Stimulated activated CD8-positive, alpha-beta memory T cell treated with anti-CD3 and anti-CD28 coated beads, Interleukin-12 subunit alpha, Interleukin-12 subunit beta, amount 100 ng/mL, for 24 hours (primary cell): Measurements from ENCODE around the gene KRT84.

Experiments
- DNase-seq: peaks from one replicate; pipeline ENCODE4 v3.0.0-alpha.2; 2020; ENCODE audit errors: extremely low read depth

Gene KRT84

GRCh38 chr12:52387859-52388258 lies 2.4 kb upstream of the KRT84 start:
- DNase-seq, result no peak

DNA sequence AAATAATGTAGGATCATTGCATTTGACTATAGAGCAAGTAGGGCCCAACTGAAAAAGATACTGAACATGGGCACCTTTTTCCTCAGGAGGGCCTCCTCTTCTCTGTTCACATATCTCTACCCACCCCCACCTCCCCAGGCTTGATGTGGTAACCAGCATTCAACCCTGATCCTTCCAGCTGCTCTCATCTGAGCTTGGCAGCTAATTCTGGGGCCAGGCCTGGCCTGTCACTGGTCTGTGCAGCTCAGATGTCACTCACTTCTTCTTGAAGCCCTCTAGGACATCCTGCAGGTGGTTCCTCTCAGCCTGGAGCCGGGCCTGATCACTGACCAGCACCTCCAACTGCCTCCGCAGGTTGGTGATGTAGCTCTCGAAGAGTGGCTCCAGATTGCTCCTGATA lies 2.1 kb downstream of the KRT84 start:
- no peak for DNase-seq

GRCh38 chr12:52382854-52383253 lies 2.6 kb downstream of the KRT84 start:
- DNase-seq, result no peak

GRCh38 chr12:52381206-52381605 lies 4.2 kb downstream of the KRT84 start:
- DNase-seq, result no peak

GRCh38 chr12:52380271-52380694 lies 5.2 kb downstream of the KRT84 start:
- no peak for DNase-seq

DNA sequence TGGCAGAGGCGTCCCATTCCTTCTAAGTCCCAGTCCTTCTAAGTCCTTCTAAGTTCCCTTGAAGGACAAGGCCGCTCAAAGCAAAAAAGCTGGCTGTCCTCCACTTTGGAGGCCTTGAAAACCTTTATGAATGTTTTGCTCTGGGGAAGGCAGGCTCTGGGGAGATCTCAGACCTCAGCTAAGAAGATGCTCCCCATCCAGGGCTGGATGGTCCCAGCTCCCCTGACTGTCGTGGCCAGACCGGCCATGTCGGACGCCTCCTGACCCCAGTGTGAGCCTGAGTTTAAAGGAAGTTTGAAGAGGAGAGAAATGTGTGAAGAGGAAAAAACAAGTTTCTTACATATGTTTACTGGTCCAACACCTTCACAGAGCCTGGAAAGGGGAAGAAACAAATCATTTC lies 5.9 kb downstream of the KRT84 start:
- DNase-seq, result no peak

DNA sequence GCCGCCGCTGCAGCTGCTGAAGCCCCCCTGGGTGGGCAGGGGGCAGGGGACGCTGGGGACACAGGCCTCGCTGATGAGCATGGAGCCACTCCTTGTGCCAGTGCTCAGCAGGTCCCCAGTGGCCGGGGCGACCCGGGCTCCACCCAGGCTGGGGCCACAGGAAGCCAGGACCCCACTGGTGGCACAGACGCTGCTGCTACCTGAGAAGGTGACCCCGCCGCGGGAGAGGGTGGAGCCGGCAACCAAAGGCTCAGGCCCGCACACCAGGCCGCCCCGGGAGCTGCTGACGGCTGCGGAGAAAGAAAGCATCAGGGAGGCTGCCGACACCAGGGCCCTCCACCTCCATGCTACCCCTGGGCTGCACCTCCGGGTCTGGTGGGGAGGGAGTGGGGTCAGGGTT lies 7.4 kb downstream of the KRT84 start:
- no peak for DNase-seq

- DNase-seq, result no peak
These were observed 8.2 kb downstream of the KRT84 start for GRCh38 chr12:52377266-52377665.

DNA sequence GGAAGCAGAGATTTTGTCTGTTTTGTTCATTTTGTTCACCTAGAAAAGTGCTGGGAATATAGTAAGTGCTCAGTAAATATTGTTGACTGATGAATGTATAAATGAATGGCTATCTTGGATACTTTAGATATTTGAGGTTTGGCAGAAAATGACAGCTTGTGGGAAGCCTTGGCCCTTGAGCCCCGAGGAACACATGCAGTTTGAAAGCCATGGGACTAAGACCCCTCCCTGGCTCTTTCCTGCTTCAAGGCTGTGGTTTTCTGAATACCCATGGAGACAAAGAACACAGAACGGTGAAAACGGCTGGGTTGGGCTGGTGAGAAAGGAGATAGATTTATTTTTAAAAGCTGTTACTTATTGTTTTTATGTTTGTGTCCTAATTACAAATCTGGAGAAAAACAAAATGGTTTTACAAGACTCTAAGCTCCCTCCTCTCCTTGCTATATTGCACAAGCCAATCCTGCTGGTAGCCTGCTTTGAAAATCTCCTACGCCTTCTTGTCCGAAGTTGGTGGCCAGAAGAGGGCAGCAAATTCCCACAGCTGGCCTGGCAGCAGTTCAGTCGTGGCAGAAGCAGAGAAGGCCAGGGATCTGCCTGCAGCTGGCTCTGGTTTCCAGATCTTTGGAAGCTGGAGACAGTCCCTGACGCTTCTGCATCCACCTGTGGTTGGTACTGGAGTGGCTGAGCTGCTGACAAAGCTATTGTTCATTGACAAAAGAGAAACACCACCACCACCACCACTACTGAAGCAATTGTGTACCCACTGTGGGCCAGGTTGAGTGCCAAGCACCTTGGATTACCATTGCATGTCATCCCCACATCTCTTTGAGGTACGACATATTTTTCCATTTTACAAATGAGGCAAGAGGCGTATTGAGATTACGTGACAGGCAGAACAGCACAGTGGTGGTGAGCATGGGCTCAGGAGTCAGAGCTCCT lies 13.0 kb downstream of the KRT84 start:
- no peak for DNase-seq

GRCh38 chr12:52371716-52372115 lies 13.7 kb downstream of the KRT84 start:
- DNase-seq, result no peak

- DNase-seq, result no peak
These were observed 14.4 kb downstream of the KRT84 start for GRCh38 chr12:52370926-52371608.

- no peak for DNase-seq
These were observed 15.6 kb downstream of the KRT84 start for GRCh38 chr12:52369809-52370208.

GRCh38 chr12:52369211-52369610 lies 16.2 kb downstream of the KRT84 start:
- no peak for DNase-seq

- no peak for DNase-seq
These were observed 16.9 kb downstream of the KRT84 start for GRCh38 chr12:52368508-52368907.

- no peak for DNase-seq
These were observed 17.6 kb downstream of the KRT84 start for GRCh38 chr12:52367876-52368275.

DNA sequence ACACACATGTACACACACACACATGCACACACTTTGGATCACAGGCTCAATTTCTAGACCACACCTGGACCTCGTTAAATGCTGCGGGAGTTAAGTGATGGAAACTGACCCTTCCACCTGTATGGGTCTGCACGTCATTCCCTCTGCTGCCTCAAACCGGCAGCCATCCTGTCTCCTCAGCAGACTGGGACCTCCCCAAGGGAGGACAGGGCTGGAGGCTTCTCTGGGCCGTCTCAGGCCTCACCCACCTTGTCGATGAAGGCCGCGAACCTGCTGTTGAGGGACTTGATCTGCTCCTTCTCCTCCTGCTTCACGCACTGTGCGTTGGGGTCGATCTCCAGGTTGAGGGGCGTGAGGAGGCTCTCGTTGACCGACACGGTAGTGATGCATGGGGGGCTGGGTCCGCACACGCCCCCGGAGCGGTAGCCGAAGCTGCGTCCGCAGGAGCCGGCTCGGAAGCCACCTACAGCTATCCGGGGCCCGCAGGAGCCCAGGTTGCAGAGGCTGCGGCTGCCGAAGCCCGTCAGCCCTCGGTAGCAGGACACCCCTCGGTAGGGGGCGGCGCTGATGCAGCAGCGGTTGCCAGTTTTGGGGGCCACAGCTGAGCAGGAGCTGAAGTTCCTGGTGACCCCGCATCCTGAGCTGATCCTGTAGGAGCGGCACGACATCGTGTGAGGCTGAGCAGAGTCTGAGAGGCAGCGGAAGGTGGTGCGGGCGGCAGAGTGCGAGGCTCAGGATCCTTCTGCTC lies 18.5 kb downstream of the KRT84 start, which contains the start of gene KRT85:
Gene KRT85, minus strand, starts transcription at position 744 of the 748 bp plus-strand sequence. Its CDS starts 76 bp downstream, at position 668.
- DNase-seq, result no peak

- DNase-seq, result no peak
These were observed 20.5 kb downstream of the KRT84 start for GRCh38 chr12:52364901-52365489.

DNA sequence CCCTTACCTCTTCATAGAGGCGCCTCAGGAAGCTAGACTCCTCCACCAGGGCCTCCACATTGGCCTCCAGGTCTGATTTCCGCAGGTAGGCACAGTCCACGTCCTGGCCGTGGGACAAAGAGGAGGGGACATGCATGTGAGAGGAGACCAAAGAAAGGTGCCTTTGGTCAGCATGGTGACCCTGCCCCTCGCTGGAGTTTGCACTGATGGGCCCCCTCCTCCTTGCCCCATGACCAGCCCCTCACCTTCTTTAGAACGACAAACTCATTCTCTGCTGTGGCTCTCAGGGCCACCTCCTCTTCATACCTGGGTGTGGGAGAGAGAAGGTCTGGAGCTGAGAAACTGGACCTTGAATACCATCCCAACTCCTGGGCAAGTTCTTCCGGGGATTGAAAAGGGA lies 21.4 kb downstream of the KRT84 start:
- no peak for DNase-seq

GRCh38 chr12:52363111-52363679 lies 22.3 kb downstream of the KRT84 start:
- no peak for DNase-seq

DNA sequence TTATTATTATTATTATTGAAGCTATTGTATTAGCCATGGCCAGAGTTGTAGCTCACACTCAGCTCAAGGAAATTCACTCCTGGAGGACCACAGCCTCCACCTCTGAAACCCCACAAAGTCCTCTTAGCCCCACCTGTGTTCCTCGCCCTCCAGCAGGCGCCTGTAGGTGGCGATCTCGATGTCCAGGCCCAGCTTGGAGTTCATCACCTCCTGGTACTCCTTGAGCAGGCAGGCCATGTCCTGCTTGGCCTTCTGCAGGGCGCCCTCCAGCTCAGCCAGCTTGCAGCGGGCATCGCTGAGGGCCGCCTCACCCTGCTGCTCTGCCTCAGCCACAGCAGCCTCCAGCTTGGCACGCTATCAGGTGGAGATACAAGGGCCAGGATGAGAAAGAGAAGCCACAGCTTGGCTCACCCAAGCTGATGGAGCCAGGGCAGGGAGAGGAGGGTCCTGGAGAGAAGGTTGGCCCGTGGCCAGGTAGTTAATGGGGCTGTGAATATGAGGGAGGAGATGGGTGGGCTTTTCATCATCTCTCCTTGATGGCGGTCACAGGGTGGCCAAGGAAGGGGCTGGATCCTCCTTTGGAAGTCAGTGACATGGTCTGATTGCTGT lies 23.2 kb downstream of the KRT84 start:
- DNase-seq, result no peak

GRCh38 chr12:52361553-52361952 lies 23.9 kb downstream of the KRT84 start:
- no peak for DNase-seq
